ENCODE measurements around the gene CXADR. TPM values are rescaled to one million over a fixed set of nuclear protein-coding genes. Genes with fewer than 3 reads are reported as not detected.

The CXADR gene
- total RNA-seq, 6 experiments from 2014 or later: 22.9 to 48.4 (median 30.5) TPM

DNA sequence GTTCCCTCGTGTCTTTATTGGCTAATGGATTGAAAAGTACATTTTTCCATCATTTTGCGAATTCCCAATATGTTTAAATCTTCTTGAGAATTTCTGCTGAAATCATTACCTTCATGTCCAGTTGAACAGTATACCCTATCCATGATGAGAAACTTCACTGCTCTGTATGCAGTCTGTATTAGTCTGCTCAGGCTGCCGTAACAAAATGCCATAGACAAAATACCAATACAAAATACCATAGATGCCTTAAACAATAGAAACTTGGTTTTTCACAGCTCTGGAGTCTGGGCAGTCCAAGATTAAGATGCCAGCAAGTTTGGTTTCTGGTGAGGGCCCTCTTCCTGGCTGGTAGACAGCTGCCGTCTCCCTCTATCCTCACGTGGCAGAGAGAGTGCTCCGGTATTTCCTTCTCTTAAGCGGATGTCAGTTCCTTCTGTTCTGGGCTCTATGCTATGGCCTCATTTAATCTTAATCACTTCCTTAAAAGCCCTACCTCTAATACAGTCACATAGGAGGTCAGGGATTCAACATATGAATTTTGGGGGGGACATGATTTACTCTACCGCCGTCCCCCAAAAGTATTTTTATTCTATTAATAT, 27.0 kb downstream of the CXADR start:
- Histone ChIP-seq H3K4me1 (peaks cover 0 to 45% (median 7%) of the 10 kb centered on the region in 4 donors), H3K9me3 (no peaks in the 10 kb centered on the region)
- peak in 2 of 4 donors; percentile 7 to 14 for ATAC-seq

DNA sequence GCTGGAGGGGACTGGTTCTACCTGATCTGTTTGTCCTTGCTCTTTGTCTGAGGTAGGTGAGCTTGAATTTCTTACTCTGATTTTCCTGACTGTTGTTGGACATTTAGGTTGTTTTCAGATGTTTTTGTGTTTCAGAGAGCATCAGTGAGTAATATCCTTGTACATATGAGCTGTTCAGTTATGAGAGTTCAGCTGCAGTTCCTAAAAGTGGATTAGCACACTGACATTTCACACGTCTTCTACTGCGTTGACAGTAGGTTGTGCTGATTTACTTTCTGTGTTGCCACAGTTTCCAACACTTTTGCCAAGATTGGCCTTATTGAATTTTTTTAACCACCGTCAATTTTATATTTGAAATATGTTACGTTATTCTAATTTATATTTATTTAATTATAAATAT, 27.7 kb downstream of the CXADR start:
- no peak for TF ChIP-seq POLR2A (IDR thresholded peaks at IDR 0.05)
- TF ChIP-seq, protein P1, sequence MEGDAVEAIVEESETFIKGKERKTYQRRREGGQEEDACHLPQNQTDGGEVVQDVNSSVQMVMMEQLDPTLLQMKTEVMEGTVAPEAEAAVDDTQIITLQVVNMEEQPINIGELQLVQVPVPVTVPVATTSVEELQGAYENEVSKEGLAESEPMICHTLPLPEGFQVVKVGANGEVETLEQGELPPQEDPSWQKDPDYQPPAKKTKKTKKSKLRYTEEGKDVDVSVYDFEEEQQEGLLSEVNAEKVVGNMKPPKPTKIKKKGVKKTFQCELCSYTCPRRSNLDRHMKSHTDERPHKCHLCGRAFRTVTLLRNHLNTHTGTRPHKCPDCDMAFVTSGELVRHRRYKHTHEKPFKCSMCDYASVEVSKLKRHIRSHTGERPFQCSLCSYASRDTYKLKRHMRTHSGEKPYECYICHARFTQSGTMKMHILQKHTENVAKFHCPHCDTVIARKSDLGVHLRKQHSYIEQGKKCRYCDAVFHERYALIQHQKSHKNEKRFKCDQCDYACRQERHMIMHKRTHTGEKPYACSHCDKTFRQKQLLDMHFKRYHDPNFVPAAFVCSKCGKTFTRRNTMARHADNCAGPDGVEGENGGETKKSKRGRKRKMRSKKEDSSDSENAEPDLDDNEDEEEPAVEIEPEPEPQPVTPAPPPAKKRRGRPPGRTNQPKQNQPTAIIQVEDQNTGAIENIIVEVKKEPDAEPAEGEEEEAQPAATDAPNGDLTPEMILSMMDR (IDR thresholded peaks at IDR 0.05): no peak
- Histone ChIP-seq H3K36me3 (no peaks in the 10 kb centered on the region), H3K4me1 (peaks cover 0 to 45% (median 7%) of the 10 kb centered on the region in 4 donors), H3K4me3 (no peak overlapping the region), H3K27me3 (no peaks in the 10 kb centered on the region), H3K27ac (no peak overlapping the region), H3K9me3 (no peaks in the 10 kb centered on the region)
- ATAC-seq: peak in 1 of 4 donors; percentile 8
- 71% methylated on average over 4 of the region's 4 CpGs for WGBS (ENCODE audit: insufficient coverage, low coverage, low lambda C conversion rate, missing lambda C conversion rate)
- no peak for DNase-seq
- intact Hi-C loops (cut with DNase I): no loop called here

More for the DNA sequence above, 27.0 kb downstream of the CXADR start:
- H3K27me3 ChIP-seq: no peaks in the 10 kb centered on the region
- no peak overlapping the region for H3K4me3 ChIP-seq
- no peaks in the 10 kb centered on the region for H3K36me3 ChIP-seq
- TF ChIP-seq, protein P1 (IDR thresholded peaks at IDR 0.05): no peak
- no peak for TF ChIP-seq POLR2A (IDR thresholded peaks at IDR 0.05)
- intact Hi-C loops (cut with DNase I): no loop called here
- DNase-seq: no peak
- H3K27ac ChIP-seq: no peak overlapping the region
- 76% methylated on average over 9 of the region's 9 CpGs for WGBS (ENCODE audit: insufficient coverage, low coverage, low lambda C conversion rate, missing lambda C conversion rate)

DNA sequence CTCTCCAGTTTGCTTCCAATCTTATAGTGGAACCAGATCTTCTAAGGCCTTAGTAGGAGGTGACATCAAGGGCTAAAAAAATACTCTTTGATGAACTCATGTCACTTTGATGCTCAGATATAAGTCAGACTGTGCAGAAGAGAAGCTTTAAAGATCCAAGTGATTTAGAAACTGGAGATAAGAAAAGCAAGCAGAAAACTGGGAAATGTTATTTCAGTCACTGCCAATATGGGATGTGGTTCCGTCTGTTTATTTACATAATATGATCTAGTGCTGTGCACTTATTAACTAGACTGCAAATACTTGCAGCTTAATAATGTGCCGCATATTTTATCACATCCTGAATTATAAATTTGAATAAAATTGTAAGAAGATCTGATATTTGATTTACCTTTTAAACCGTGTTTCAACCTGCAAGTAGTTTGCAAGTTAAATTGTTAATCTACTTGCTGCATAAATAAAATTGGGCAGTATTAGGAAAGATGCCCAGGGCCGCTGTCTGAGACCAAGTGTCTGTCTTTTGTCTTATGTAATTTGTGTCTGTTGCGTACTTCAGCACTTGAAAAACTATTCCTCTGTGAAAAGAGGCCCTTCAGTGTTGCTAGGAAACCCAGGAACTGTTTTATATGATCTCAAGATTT, 29.6 kb downstream of the CXADR start:
- peaks cover 0 to 42% (median 4%) of the 10 kb centered on the region in 4 donors for H3K4me1 ChIP-seq
- intact Hi-C loops (cut with DNase I): no loop called here
- no peaks in the 10 kb centered on the region for H3K9me3 ChIP-seq
- peak overlapping the region in 2 of 3 donors; percentile 12 to 49 for H3K27ac ChIP-seq
- no peaks in the 10 kb centered on the region for H3K36me3 ChIP-seq
- DNase-seq (no peak), ATAC-seq (peak; percentile 73 to 90 (median 82))
- 21% methylated on average over 5 of the region's 5 CpGs for WGBS (ENCODE audit: insufficient coverage, low coverage, low lambda C conversion rate, missing lambda C conversion rate)
- peak overlapping the region in 2 of 3 donors; percentile 4 to 5 for H3K4me3 ChIP-seq
- no peaks in the 10 kb centered on the region for H3K27me3 ChIP-seq
- TF ChIP-seq, protein P1 (IDR thresholded peaks at IDR 0.05): no peak
- TF ChIP-seq POLR2A (IDR thresholded peaks at IDR 0.05): no peak

DNA sequence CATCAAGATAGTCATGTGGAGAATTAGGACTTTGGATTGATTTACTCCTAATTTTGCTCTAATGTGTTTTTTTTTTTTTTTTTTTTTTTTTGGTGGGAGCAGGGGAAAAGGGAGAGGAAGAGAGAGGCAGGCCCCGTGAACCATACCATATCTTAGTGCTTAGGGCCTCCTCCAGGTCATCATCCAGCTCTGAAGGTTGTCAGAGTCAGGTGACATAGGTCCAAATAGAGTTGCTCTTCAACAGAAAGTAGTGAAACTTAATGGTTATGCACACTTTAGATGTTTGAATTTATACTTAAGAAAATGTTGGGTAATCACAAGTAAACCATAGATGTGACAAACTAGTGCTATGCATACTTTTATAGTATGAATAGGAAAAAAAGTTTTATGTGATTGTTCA, 32.2 kb downstream of the CXADR start:
- Histone ChIP-seq H3K27ac (no peak overlapping the region), H3K9me3 (no peaks in the 10 kb centered on the region), H3K27me3 (no peaks in the 10 kb centered on the region), H3K36me3 (no peaks in the 10 kb centered on the region), H3K4me3 (no peak overlapping the region), H3K4me1 (peaks cover 0 to 45% (median 0%) of the 10 kb centered on the region in 4 donors)
- WGBS (ENCODE audit: insufficient coverage, low coverage, low lambda C conversion rate, missing lambda C conversion rate): 75% methylated on average over 1 of the region's 1 CpG
- ATAC-seq (no peak), DNase-seq (no peak)
- TF ChIP-seq, protein P1 (IDR thresholded peaks at IDR 0.05): no peak
- no peak for TF ChIP-seq POLR2A (IDR thresholded peaks at IDR 0.05)
- intact Hi-C loops (cut with DNase I): no loop called here
